H9 (cell line): ENCODE results near the gene POLR3C. TPM values are rescaled to one million over a fixed set of nuclear protein-coding genes. Genes with fewer than 3 reads are reported as not detected.

Experiments
- DNase-seq: peaks from one replicate; pipeline ENCODE4 v3.0.0-alpha.2; 2017
- H2AFZ ChIP-seq: one replicate; pipeline ENCODE4 v1.6.1; 2013; ENCODE audit warnings: mild to moderate bottlenecking, low read length, control low read depth, moderate library complexity
- H2AK5ac ChIP-seq: 2 replicates; pipeline ENCODE4 v1.6.1; 2013; ENCODE audit warnings: low read length, control low read depth, mixed read lengths; ENCODE audit not compliant: insufficient read length
- H2BK120ac ChIP-seq: one replicate; pipeline ENCODE4 v1.6.1; 2013; ENCODE audit warnings: low read depth, mild to moderate bottlenecking, low read length, control low read depth, inconsistent platforms; ENCODE audit not compliant: poor library complexity, severe bottlenecking
- H2BK12ac ChIP-seq: 2 replicates; pipeline ENCODE4 v1.6.1; 2013; ENCODE audit warnings: low read length, control low read depth, mixed read lengths, low read depth; ENCODE audit not compliant: insufficient read length
- H2BK15ac ChIP-seq: 2 replicates; pipeline ENCODE4 v1.6.1; 2013; ENCODE audit warnings: low read depth, low read length, control low read depth
- H2BK20ac ChIP-seq: one replicate; pipeline ENCODE4 v1.6.1; 2013; ENCODE audit warnings: low read depth, mild to moderate bottlenecking, low read length, control low read depth, inconsistent platforms; ENCODE audit not compliant: poor library complexity, severe bottlenecking
- H2BK5ac ChIP-seq: 2 replicates; pipeline ENCODE4 v1.6.1; 2013; ENCODE audit warnings: low read length, control low read depth, mixed read lengths; ENCODE audit not compliant: insufficient read length
- H3K14ac ChIP-seq: 2 replicates; pipeline ENCODE4 v1.6.1; 2013; ENCODE audit warnings: low read length, control low read depth; ENCODE audit not compliant: insufficient read depth
- H3K18ac ChIP-seq: 2 replicates; pipeline ENCODE4 v1.6.1; 2013; ENCODE audit warnings: low read depth, mild to moderate bottlenecking, mixed read lengths, low read length, control low read depth; ENCODE audit not compliant: insufficient read length
- H3K23ac ChIP-seq: 2 replicates; pipeline ENCODE4 v1.6.1; 2013; ENCODE audit warnings: low read length, control low read depth, mixed read lengths, low read depth; ENCODE audit not compliant: insufficient read length
- H3K23me2 ChIP-seq: 2 replicates; pipeline ENCODE4 v1.6.1; 2013; ENCODE audit warnings: low read depth, mild to moderate bottlenecking, mixed read lengths, low read length, control low read depth; ENCODE audit not compliant: insufficient read length, poor library complexity, severe bottlenecking
- H3K27ac ChIP-seq: 2 replicates; pipeline ENCODE4 v1.5.1; 2013; ENCODE audit warnings: low read length, control low read depth, mixed read lengths, low read depth; ENCODE audit not compliant: insufficient read length
- H3K27me3 ChIP-seq: 2 replicates; pipeline ENCODE4 v1.6.1; 2013; ENCODE audit warnings: low read length, control low read depth, inconsistent platforms; ENCODE audit not compliant: insufficient read depth
- H3K4ac ChIP-seq: 2 replicates; pipeline ENCODE4 v1.6.1; 2013; ENCODE audit warnings: low read depth, mild to moderate bottlenecking, control low read depth, inconsistent platforms, low read length, moderate library complexity
- H3K4me1 ChIP-seq: 2 replicates; pipeline ENCODE4 v1.6.1; 2013; ENCODE audit warnings: low read length, control low read depth, inconsistent platforms; ENCODE audit not compliant: insufficient read depth
- H3K4me2 ChIP-seq: 2 replicates; pipeline ENCODE4 v1.6.1; 2013; ENCODE audit warnings: low read length, control low read depth, mixed read lengths; ENCODE audit not compliant: insufficient read length, insufficient read depth
- H3K56ac ChIP-seq: 2 replicates; pipeline ENCODE4 v1.6.1; 2013; ENCODE audit warnings: low read depth, mild to moderate bottlenecking, mixed read lengths, low read length, control low read depth; ENCODE audit not compliant: insufficient read length
- H3K79me1 ChIP-seq: 2 replicates; pipeline ENCODE4 v1.6.1; 2013; ENCODE audit warnings: low read depth, mild to moderate bottlenecking, moderate library complexity, low read length, control low read depth, inconsistent platforms; ENCODE audit not compliant: insufficient read depth, poor library complexity, severe bottlenecking
- H3K79me2 ChIP-seq: 2 replicates; pipeline ENCODE4 v1.6.1; 2013; ENCODE audit warnings: low read length, control low read depth, inconsistent platforms; ENCODE audit not compliant: insufficient read depth
- H3K9ac ChIP-seq: 2 replicates; pipeline ENCODE4 v1.6.1; 2013; ENCODE audit warnings: low read length, control low read depth, mixed read lengths; ENCODE audit not compliant: insufficient read length; ENCODE audit errors: extremely low read depth
- H3K9me3 ChIP-seq: one replicate; pipeline ENCODE4 v1.6.1; 2013; ENCODE audit warnings: low read depth, low read length, inconsistent platforms; ENCODE audit not compliant: control insufficient read depth
- H3T11ph ChIP-seq: one replicate; pipeline ENCODE4 v1.6.1; 2013; ENCODE audit warnings: mild to moderate bottlenecking, low read length, control low read depth, inconsistent platforms
- H4K20me1 ChIP-seq: one replicate; pipeline ENCODE4 v1.6.1; 2013; ENCODE audit not compliant: control insufficient read depth, insufficient read length, insufficient read depth
- H4K5ac ChIP-seq: 2 replicates; pipeline ENCODE4 v1.6.1; 2013; ENCODE audit warnings: low read depth, mild to moderate bottlenecking, mixed read lengths, low read length, control low read depth; ENCODE audit not compliant: insufficient read length
- H4K8ac ChIP-seq: replicated peaks from 2 replicates; pipeline ENCODE4 v1.6.1; 2013; ENCODE audit warnings: low read length, control low read depth, mixed read lengths, low read depth; ENCODE audit not compliant: insufficient read length
- H4K91ac ChIP-seq: 2 replicates; pipeline ENCODE4 v1.6.1; 2013; ENCODE audit warnings: low read depth, mild to moderate bottlenecking, moderate library complexity, mixed read lengths, low read length, control low read depth; ENCODE audit not compliant: insufficient read length
- H3K27ac Mint-ChIP-seq, 3 experiments: 2 replicates in 2 of 3; 3 replicates in 1 of 3; pipeline ENCODE4 v1.8.0; 2020 to 2021; ENCODE audit warnings: mixed read lengths in 3 of 3, mild to moderate bottlenecking in 1 of 3, moderate library complexity in 1 of 3
- H3K27me3 Mint-ChIP-seq: 2 replicates; pipeline ENCODE4 v1.8.0; 2021; ENCODE audit warnings: low read depth, mild to moderate bottlenecking, moderate library complexity, mixed read lengths
- H3K36me3 Mint-ChIP-seq, 3 experiments: 2 replicates in 2 of 3; 3 replicates in 1 of 3; pipeline ENCODE4 v1.8.0; 2020 to 2021; ENCODE audit warnings: low read depth in 3 of 3, mixed read lengths in 3 of 3; ENCODE audit not compliant: insufficient read depth in 1 of 3
- H3K4me1 Mint-ChIP-seq, 2 experiments: 2 replicates each; pipeline ENCODE4 v1.8.0; 2020; ENCODE audit warnings: mixed read lengths in 2 of 2
- H3K4me3 Mint-ChIP-seq, 2 experiments: 2 replicates in 1 of 2; 3 replicates in 1 of 2; pipeline ENCODE4 v1.8.0; 2020 to 2021; ENCODE audit warnings: mild to moderate bottlenecking in 2 of 2, mixed read lengths in 2 of 2, moderate library complexity in 1 of 2
- H3K9me3 Mint-ChIP-seq, 2 experiments: 2 replicates in 1 of 2; 3 replicates in 1 of 2; pipeline ENCODE4 v1.8.0; 2020; ENCODE audit warnings: mild to moderate bottlenecking in 2 of 2, mixed read lengths in 2 of 2, moderate library complexity in 1 of 2
- CTCF ChIP-seq: fragments of 200-600 bp; sonication (generic); conservative IDR thresholded peaks from 3 replicates; pipeline ENCODE4 v1.8.0; 2021; ENCODE audit warnings: antibody characterized with exemption, mild to moderate bottlenecking
- WGBS: extraction: QIAGEN DNeasy Blood & Tissue Kit; methylation state at CpG from one replicate; pipeline ENCODE4 v1.1.7; 2013; ENCODE audit warnings: missing lambda C conversion rate, low lambda C conversion rate, mixed read lengths; ENCODE audit not compliant: insufficient read length; ENCODE audit errors: extremely low coverage; 5-methylcytosine and 5-hydroxymethylcytosine counted together
- total RNA-seq: library from RNA; stranded (reverse); gene quantifications from 2 replicates; pipeline ENCODE4 v1.2.1, GENCODE V29; 2021

The POLR3C gene
- total RNA-seq, 1 experiment from 2014 or later: 37.2 TPM

GRCh38 chr1:145784409-145784808 lies 39.6 kb upstream of the POLR3C start:
- no peaks in the 10 kb centered on the region for H4K20me1 ChIP-seq
- H3K27me3 ChIP-seq: no peaks in the 10 kb centered on the region
- H4K91ac ChIP-seq: no peak overlapping the region
- H3K9ac ChIP-seq: no peak overlapping the region
- peaks cover 0 to 17% (median 10%) of the 10 kb centered on the region in 3 experiments; a peak in 5 of 7 replicates for H3K36me3 Mint-ChIP-seq
- H3K27ac ChIP-seq: no peak overlapping the region
- H3K27me3 Mint-ChIP-seq: no peaks in the 10 kb centered on the region
- H4K5ac ChIP-seq: no peak overlapping the region
- no peak overlapping the region for H3K14ac ChIP-seq
- H3K4me1 Mint-ChIP-seq: peaks cover 3 to 14% of the 10 kb centered on the region in 2 experiments; a peak in 2 of 4 replicates
- no peak overlapping the region for H3K56ac ChIP-seq
- H2AK5ac ChIP-seq: no peak overlapping the region
- H3T11ph ChIP-seq: no peak overlapping the region
- H2AFZ ChIP-seq: no peak overlapping the region
- H2BK120ac ChIP-seq: no peak overlapping the region
- H3K4me3 Mint-ChIP-seq: no peak overlapping the region
- no peak overlapping the region for H2BK12ac ChIP-seq
- no peaks in the 10 kb centered on the region for H3K79me2 ChIP-seq
- no peak overlapping the region for H3K18ac ChIP-seq
- no peaks in the 10 kb centered on the region for H3K79me1 ChIP-seq
- WGBS: no CpG with 5 or more reads among the region's 3 CpGs
- no peaks in the 10 kb centered on the region for H3K9me3 ChIP-seq
- no peak overlapping the region; a peak in 1 of 7 replicates for H3K27ac Mint-ChIP-seq
- H3K4me2 ChIP-seq: no peak overlapping the region
- H2BK5ac ChIP-seq: no peak overlapping the region
- DNase-seq: no peak
- no peak overlapping the region for H2BK20ac ChIP-seq
- TF ChIP-seq CTCF: no peak
- H3K4ac ChIP-seq: no peak overlapping the region
- no peak overlapping the region for H2BK15ac ChIP-seq
- H3K23ac ChIP-seq: no peak overlapping the region
- no peaks in the 10 kb centered on the region for H3K4me1 ChIP-seq
- H3K23me2 ChIP-seq: no peaks in the 10 kb centered on the region
- no peak overlapping the region for H4K8ac ChIP-seq
- H3K9me3 Mint-ChIP-seq: no peaks in the 10 kb centered on the region
